ENCODE results near the gene ABCG5. TPM values are rescaled to one million over a fixed set of nuclear protein-coding genes. Genes with fewer than 3 reads are reported as not detected.

Gene ABCG5
- total and polyA plus RNA-seq, 7 donors, result 0.01 to 0.08 TPM; not detected in 5

DNA sequence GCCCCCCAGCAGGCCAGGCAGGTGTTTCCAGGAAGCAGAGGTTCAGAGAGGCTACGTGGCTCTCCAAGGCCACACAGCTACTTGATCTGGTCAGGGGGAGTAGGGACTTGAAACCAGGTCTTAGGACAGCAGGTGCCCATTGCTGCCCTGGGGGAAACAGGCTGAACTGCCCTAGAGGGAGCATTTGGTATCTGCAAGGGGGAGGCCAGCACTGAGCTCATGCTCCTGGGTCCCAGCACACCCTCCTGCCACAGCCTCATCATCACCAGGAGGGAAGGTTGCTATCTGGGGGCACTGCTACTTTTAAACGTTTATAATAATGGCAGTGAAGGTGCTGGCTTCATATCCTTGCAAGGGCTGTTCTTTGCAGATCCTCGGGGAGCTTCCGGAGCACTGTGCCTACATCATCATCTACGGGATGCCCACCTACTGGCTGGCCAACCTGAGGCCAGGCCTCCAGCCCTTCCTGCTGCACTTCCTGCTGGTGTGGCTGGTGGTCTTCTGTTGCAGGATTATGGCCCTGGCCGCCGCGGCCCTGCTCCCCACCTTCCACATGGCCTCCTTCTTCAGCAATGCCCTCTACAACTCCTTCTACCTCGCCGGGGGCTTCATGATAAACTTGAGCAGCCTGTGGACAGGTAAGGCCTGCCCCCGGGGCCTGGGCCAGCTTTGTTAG lies 36.3 kb upstream of the ABCG5 start:
- peaks cover 0 to 2% (median 0%) of the 10 kb centered on the region in 3 donors for H3K27me3 ChIP-seq (ENCODE audit: insufficient read depth in 3 of 3, low read length in 2 of 3)
- intact Hi-C loops (cut with DNase I), result no loop called here
- no peaks in the 10 kb centered on the region for H3K9me3 ChIP-seq
- H3K4me3 ChIP-seq, result no peak overlapping the region
- H3K27ac ChIP-seq, result no peak overlapping the region
- ATAC-seq (no peak), DNase-seq (no peak)
- 80 to 84% (median 83%) methylated on average over 11 of the region's 11 CpGs for WGBS, 3 donors
- H3K36me3 ChIP-seq (ENCODE audit: insufficient read depth in 1 of 2, low read depth in 1 of 2), result no peaks in the 10 kb centered on the region
- no peaks in the 10 kb centered on the region for H3K4me1 ChIP-seq
- TF ChIP-seq, protein P1, sequence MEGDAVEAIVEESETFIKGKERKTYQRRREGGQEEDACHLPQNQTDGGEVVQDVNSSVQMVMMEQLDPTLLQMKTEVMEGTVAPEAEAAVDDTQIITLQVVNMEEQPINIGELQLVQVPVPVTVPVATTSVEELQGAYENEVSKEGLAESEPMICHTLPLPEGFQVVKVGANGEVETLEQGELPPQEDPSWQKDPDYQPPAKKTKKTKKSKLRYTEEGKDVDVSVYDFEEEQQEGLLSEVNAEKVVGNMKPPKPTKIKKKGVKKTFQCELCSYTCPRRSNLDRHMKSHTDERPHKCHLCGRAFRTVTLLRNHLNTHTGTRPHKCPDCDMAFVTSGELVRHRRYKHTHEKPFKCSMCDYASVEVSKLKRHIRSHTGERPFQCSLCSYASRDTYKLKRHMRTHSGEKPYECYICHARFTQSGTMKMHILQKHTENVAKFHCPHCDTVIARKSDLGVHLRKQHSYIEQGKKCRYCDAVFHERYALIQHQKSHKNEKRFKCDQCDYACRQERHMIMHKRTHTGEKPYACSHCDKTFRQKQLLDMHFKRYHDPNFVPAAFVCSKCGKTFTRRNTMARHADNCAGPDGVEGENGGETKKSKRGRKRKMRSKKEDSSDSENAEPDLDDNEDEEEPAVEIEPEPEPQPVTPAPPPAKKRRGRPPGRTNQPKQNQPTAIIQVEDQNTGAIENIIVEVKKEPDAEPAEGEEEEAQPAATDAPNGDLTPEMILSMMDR (IDR thresholded peaks at IDR 0.05), result no peak

DNA sequence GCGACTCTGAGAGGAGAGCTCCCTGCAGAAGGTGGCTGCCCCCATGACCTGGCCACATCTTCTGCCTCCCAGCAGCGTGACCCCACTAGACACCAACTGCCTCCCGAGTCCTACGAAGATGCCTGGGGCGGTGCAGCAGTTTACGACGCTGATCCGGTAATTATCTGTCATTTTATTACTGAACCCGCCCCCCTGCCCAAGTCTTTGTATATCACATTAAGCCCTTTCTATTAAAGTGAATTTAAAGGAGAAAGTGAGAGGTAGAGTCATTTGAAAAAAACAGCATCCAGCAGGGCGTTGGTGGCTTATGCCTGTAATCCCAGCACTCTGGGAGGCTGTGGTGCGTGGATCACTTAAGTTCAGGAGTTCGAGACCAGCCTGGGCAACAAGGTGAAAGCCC lies 33.5 kb upstream of the ABCG5 start:
- Histone ChIP-seq H3K27me3 (ENCODE audit: insufficient read depth in 3 of 3, low read length in 2 of 3) (peaks cover 0 to 2% (median 0%) of the 10 kb centered on the region in 3 donors), H3K27ac (no peak overlapping the region), H3K36me3 (ENCODE audit: insufficient read depth in 1 of 2, low read depth in 1 of 2) (no peaks in the 10 kb centered on the region), H3K4me1 (no peaks in the 10 kb centered on the region), H3K9me3 (no peaks in the 10 kb centered on the region), H3K4me3 (no peak overlapping the region)
- 68 to 76% (median 69%) methylated on average over 12 of the region's 12 CpGs for WGBS, 3 donors
- intact Hi-C loops (cut with DNase I), result no loop called here
- TF ChIP-seq, protein P1 (IDR thresholded peaks at IDR 0.05), result no peak
- ATAC-seq (no peak), DNase-seq (no peak)

DNA sequence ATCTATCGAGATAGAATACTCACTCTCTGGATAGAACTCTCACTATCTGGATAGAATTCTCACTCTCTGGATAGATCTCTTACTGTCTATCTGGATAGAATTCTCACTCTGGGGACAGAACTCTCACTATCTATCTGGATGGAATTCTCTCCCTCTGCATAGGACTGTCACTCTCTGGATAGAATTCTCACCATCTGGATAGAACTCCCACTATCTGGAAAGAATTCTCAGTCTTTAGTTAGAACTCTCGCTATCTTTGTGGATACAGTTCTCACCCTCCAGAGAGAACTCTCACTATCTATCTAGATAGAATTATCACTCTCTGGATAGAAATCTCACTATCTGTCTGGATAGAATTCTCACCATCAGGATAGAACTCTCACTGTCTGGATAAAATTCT lies 16.7 kb upstream of the ABCG5 start:
- Histone ChIP-seq H3K36me3 (ENCODE audit: insufficient read depth in 1 of 2, low read depth in 1 of 2) (no peaks in the 10 kb centered on the region), H3K4me1 (no peaks in the 10 kb centered on the region), H3K9me3 (no peaks in the 10 kb centered on the region), H3K27ac (no peak overlapping the region), H3K4me3 (no peak overlapping the region), H3K27me3 (ENCODE audit: insufficient read depth in 3 of 3, low read length in 2 of 3) (peaks cover 0 to 18% (median 4%) of the 10 kb centered on the region in 3 donors)
- intact Hi-C loops (cut with DNase I), result no loop called here
- ATAC-seq (no peak), DNase-seq (no peak)
- WGBS, 3 donors, result 88 to 90% (median 88%) methylated on average over 2 of the region's 2 CpGs
- TF ChIP-seq, protein P1 (IDR thresholded peaks at IDR 0.05), result no peak

DNA sequence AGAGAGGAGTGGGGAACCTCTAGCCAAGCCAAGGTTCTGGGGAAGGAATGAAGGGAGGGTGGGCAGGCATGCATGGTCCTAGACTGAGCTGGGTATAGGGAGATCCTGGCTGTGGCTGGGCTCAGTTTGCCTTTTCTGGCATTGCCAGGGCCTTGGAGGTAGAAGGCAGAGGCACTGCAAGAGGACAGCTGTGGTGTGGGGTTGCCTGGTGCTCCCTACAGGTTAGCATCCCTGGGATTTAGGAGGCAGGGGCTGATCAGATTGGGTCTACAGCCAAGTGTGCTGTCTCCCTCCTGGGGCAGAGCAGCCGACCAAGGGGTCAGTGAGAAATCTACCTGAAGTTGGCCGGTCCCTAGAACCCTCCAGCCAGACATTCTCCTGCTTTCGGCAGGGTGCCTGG lies 16.0 kb upstream of the ABCG5 start:
- TF ChIP-seq, protein P1 (IDR thresholded peaks at IDR 0.05), result no peak
- H3K9me3 ChIP-seq, result no peaks in the 10 kb centered on the region
- no peaks in the 10 kb centered on the region for H3K36me3 ChIP-seq (ENCODE audit: insufficient read depth in 1 of 2, low read depth in 1 of 2)
- H3K4me1 ChIP-seq, result no peaks in the 10 kb centered on the region
- WGBS, 3 donors, result 72 to 80% (median 73%) methylated on average over 3 of the region's 3 CpGs
- H3K27ac ChIP-seq, result no peak overlapping the region
- intact Hi-C loops (cut with DNase I), result no loop called here
- H3K27me3 ChIP-seq (ENCODE audit: insufficient read depth in 3 of 3, low read length in 2 of 3), result peaks cover 0 to 18% (median 4%) of the 10 kb centered on the region in 3 donors
- DNase-seq, result no peak
- H3K4me3 ChIP-seq, result no peak overlapping the region
- no peak for ATAC-seq

Measured in psoas muscle (tissue), 8 donors.